ENCODE data around the gene AKT1. TPM values are rescaled to one million over a fixed set of nuclear protein-coding genes. Genes with fewer than 3 reads are reported as not detected.

AKT1 gene
- total RNA-seq, 1 donor from 2014 or later: 133 TPM

DNA sequence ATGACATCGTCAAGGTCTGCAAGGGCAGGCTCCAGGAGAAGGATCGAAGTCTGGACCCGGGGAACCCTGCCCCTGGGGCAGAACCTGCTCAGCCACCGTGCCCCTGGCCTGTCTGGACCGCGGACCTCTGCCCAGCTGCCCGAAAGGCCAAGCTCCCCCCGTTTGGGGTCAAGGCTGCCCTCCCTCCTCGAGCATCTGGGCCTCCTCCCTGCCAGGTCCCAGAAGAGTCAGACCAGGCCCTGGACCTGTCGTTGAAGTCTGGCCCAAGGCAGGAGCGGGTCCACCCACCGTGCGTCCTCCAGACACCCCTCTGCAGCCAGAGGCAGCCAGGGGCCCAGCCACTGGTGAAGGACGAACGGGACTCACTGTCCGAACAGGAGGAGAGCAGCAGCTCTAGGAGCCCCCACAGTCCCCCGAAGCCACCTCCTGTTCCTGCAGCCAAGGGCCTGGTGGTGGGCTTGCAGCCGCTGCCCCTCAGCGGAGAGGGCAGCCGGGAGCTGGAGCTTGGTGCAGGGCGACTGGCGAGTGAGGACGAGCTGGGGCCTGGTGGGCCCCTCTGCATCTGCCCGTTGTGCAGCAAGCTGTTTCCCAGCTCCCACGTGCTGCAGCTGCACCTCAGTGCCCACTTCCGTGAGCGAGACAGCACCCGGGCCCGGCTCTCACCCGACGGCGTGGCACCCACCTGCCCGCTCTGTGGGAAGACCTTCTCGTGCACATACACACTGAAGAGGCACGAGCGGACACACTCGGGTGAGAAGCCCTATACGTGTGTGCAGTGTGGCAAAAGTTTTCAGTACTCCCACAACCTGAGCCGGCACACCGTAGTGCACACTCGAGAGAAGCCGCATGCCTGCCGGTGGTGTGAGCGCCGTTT, 6.2 kb upstream of the AKT1 start:
- DNase-seq (ENCODE audit: low spot score): no peak
- H3K27me3 Mint-ChIP-seq (ENCODE audit: unreplicated experiment): peaks cover 21% of the 10 kb centered on the region

DNA sequence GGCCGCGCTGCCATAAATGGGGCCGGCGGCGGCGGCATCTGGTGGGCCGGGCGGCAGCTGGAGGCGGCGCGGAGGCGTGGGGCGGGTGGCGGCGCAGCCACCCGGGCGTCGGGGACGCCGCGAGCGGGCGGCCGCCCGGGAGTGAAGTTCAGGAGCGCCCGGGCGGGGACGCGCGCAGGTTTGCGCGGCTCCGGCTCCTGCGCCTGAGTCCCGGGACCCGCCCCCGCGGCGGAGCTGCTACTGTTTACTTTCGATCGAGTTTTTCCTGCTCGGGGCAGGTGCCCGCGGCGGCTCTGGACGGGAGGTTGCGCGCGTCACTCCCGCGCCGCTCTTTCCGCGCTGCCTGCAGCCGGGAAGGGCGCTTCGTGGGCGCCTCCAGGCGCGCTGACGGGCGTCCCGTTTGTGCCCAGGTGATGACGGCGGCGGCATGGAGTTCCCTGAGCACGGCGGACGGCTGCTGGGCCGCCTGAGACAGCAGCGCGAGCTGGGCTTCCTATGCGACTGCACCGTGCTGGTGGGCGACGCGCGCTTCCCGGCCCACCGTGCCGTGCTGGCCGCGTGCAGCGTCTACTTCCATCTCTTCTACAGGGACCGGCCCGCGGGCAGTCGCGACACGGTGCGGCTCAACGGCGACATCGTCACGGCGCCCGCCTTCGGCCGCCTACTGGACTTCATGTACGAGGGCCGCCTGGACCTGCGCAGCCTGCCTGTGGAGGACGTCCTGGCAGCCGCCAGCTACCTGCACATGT, 5.4 kb upstream of the AKT1 start, which contains the start of gene ZBTB42:
Gene ZBTB42, plus strand, starts transcription at position 331 of the 749 bp plus-strand sequence. Its CDS starts 97 bp downstream, at position 428.
- Mint-ChIP-seq H3K27me3 (ENCODE audit: unreplicated experiment) (peaks cover 27% of the 10 kb centered on the region), H3K27ac (ENCODE audit: unreplicated experiment) (no peak within 1 kb of the TSS)

More for the DNA sequence above, 6.2 kb upstream of the AKT1 start:
- TF ChIP-seq, protein P1, sequence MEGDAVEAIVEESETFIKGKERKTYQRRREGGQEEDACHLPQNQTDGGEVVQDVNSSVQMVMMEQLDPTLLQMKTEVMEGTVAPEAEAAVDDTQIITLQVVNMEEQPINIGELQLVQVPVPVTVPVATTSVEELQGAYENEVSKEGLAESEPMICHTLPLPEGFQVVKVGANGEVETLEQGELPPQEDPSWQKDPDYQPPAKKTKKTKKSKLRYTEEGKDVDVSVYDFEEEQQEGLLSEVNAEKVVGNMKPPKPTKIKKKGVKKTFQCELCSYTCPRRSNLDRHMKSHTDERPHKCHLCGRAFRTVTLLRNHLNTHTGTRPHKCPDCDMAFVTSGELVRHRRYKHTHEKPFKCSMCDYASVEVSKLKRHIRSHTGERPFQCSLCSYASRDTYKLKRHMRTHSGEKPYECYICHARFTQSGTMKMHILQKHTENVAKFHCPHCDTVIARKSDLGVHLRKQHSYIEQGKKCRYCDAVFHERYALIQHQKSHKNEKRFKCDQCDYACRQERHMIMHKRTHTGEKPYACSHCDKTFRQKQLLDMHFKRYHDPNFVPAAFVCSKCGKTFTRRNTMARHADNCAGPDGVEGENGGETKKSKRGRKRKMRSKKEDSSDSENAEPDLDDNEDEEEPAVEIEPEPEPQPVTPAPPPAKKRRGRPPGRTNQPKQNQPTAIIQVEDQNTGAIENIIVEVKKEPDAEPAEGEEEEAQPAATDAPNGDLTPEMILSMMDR (IDR thresholded peaks at IDR 0.05; ENCODE audit: unreplicated experiment): no peak
- no peaks in the 10 kb centered on the region for H3K9me3 Mint-ChIP-seq (ENCODE audit: unreplicated experiment)
- H3K36me3 Mint-ChIP-seq (ENCODE audit: low read depth, unreplicated experiment): no peaks in the 10 kb centered on the region
- H3K4me1 Mint-ChIP-seq (ENCODE audit: unreplicated experiment): peaks cover 11% of the 10 kb centered on the region
- H3K4me3 Mint-ChIP-seq (ENCODE audit: unreplicated experiment): peak overlapping the region; percentile 87
- H3K27ac Mint-ChIP-seq (ENCODE audit: unreplicated experiment): no peak overlapping the region

DNA sequence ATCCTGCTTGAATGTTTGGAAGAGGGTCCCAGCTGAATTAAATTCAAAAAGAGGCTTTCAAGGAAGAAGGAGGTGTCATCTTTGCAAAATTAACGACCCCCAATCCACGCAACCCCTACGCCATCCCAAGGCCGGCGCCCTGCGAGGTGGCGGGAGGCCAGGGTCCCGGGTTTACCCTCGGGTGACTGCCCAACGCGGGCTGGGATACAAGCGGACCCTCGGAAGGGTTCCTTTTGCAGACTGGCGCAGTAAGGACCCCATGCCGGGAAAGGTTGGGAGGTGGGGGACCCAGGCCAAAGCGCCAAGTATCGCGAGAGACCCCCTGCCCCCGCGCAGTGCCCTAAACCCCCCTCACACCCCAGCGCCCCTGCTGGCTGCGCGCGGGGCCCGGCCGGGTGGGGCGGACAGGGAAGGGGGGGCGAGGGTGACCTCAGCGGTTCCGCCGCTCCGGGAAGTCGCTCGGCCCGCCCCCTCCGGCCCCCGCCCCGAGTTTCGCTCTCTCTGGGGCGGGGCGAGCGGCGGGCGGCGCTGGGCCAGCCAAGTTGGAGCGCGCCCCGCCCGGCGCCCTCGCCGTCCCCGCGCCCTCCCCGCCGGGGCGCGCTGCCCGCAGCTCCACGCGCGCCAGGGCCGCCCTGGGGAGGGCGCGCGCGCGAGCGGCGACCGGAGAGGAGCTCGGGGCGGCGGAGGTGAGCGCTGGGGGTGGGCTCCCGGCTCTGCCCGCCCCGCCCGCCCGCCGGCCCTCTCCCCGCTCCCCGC, 4.6 kb upstream of the AKT1 start:
- no peak overlapping the region for H3K27ac Mint-ChIP-seq (ENCODE audit: unreplicated experiment)
- peak; percentile 72 for DNase-seq (ENCODE audit: low spot score)
- H3K27me3 Mint-ChIP-seq (ENCODE audit: unreplicated experiment): peaks cover 29% of the 10 kb centered on the region

More for the DNA sequence above, 5.4 kb upstream of the AKT1 start, which contains the start of gene ZBTB42:
- H3K4me3 Mint-ChIP-seq (ENCODE audit: unreplicated experiment): peak within 1 kb of the TSS; percentile 87
- H3K36me3 Mint-ChIP-seq (ENCODE audit: low read depth, unreplicated experiment): no peaks in the 10 kb centered on the region
- TF ChIP-seq, protein P1 (IDR thresholded peaks at IDR 0.05; ENCODE audit: unreplicated experiment): no peak
- DNase-seq (ENCODE audit: low spot score): peak; percentile 39
- H3K4me1 Mint-ChIP-seq (ENCODE audit: unreplicated experiment): peaks cover 17% of the 10 kb centered on the region
- no peaks in the 10 kb centered on the region for H3K9me3 Mint-ChIP-seq (ENCODE audit: unreplicated experiment)

DNA sequence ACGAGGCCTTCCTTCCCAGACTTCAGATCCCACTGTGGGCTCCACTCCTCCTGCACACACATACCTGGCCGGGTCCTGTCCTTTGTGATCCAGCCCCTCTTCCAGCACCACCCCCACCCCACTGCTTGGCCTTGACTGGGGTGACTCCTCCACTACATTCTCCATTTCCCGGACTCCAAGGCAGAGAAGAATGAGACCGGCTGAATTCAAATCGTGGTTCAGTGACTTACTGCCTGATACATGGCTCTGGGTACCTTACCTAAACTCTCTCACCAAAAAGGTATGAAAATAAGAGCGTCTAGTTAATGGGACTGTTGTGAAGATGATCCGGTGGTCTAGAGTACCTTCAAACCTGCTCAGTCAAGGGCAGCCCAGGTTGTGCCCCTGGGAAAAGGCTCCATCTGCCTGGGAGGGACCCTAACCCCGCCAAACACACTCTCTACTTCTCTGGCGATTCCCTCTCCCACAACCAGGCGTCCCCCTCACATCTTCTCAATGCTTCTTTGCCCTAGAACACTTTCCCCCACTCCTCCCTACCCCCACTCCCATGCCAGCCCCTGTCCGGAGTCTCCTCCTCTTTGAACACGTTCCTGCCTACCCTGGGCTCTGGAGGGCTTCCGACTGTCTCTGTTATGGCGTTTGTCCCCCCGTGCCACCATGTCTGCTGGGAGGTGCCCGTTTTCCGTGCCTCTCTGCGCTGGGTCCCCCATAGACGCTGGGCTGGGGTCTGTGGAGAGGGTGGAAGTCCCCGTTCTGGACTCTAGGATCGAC, 3.9 kb upstream of the AKT1 start:
- TF ChIP-seq, protein P1 (IDR thresholded peaks at IDR 0.05; ENCODE audit: unreplicated experiment): no peak
- DNase-seq (ENCODE audit: low spot score): no peak
- Mint-ChIP-seq H3K27me3 (ENCODE audit: unreplicated experiment) (peaks cover 29% of the 10 kb centered on the region), H3K9me3 (ENCODE audit: unreplicated experiment) (no peaks in the 10 kb centered on the region), H3K4me3 (ENCODE audit: unreplicated experiment) (peak overlapping the region; percentile 71), H3K27ac (ENCODE audit: unreplicated experiment) (peak overlapping the region; percentile 58), H3K36me3 (ENCODE audit: low read depth, unreplicated experiment) (no peaks in the 10 kb centered on the region), H3K4me1 (ENCODE audit: unreplicated experiment) (peaks cover 19% of the 10 kb centered on the region)

More for the DNA sequence above, 4.6 kb upstream of the AKT1 start:
- no peaks in the 10 kb centered on the region for H3K36me3 Mint-ChIP-seq (ENCODE audit: low read depth, unreplicated experiment)
- peak overlapping the region; percentile 71 for H3K4me3 Mint-ChIP-seq (ENCODE audit: unreplicated experiment)
- no peaks in the 10 kb centered on the region for H3K9me3 Mint-ChIP-seq (ENCODE audit: unreplicated experiment)
- peaks cover 17% of the 10 kb centered on the region for H3K4me1 Mint-ChIP-seq (ENCODE audit: unreplicated experiment)
- TF ChIP-seq, protein P1 (IDR thresholded peaks at IDR 0.05; ENCODE audit: unreplicated experiment): no peak

All from endothelial cell (in vitro differentiated cells).